DOHH2 (cell line): ENCODE results near the gene VGLL4.

Experiments
- H3F3A ChIP-seq: fragments of 200-600 bp; sonication (generic), shearing (Covaris generic); 2 replicates; pipeline ENCODE4 v1.6.0; 2016; ENCODE audit warnings: antibody characterized with exemption, mild to moderate bottlenecking; ENCODE audit not compliant: control insufficient read depth, insufficient read depth
- H3K27ac ChIP-seq: fragments of 200-600 bp; sonication (generic); 2 replicates; pipeline ENCODE4 v1.5.1; 2014; ENCODE audit warnings: low read depth, mild to moderate bottlenecking, low read length, moderate library complexity
- H3K27me3 ChIP-seq: fragments of 200-600 bp; sonication (generic); 2 replicates; pipeline ENCODE4 v1.6.1; 2014; ENCODE audit warnings: mild to moderate bottlenecking, low read length, mixed read lengths; ENCODE audit not compliant: control insufficient read depth
- H3K36me3 ChIP-seq: fragments of 200-600 bp; sonication (generic); 2 replicates; pipeline ENCODE4 v1.6.1; 2014; ENCODE audit warnings: mild to moderate bottlenecking, low read length, moderate library complexity, mixed read lengths; ENCODE audit not compliant: control insufficient read depth
- H3K4me1 ChIP-seq: fragments of 200-600 bp; sonication (generic); 2 replicates; pipeline ENCODE4 v1.6.1; 2014; ENCODE audit warnings: mild to moderate bottlenecking, low read length, mixed read lengths; ENCODE audit not compliant: control insufficient read depth
- H3K4me2 ChIP-seq: fragments of 200-600 bp; sonication (generic); 2 replicates; pipeline ENCODE4 v1.6.0; 2014; ENCODE audit warnings: mild to moderate bottlenecking, low read length, moderate library complexity
- H3K4me3 ChIP-seq: fragments of 200-600 bp; sonication (generic); 2 replicates; pipeline ENCODE4 v1.5.1; 2014; ENCODE audit warnings: mild to moderate bottlenecking, low read length, mixed read lengths
- H3K79me2 ChIP-seq: fragments of 200-600 bp; sonication (generic); 2 replicates; pipeline ENCODE4 v1.6.1; 2014; ENCODE audit warnings: mild to moderate bottlenecking, low read length, mixed read lengths; ENCODE audit not compliant: control insufficient read depth
- H3K9me2 ChIP-seq: fragments of 200-600 bp; sonication (generic); replicated peaks from 2 replicates; pipeline ENCODE4 v1.6.1; 2014; ENCODE audit warnings: mild to moderate bottlenecking, low read length, mixed read lengths; ENCODE audit not compliant: control insufficient read depth
- H3K9me3 ChIP-seq: fragments of 200-600 bp; sonication (generic); 2 replicates; pipeline ENCODE4 v1.6.1; 2014; ENCODE audit warnings: antibody characterized with exemption, low read length, mixed read lengths; ENCODE audit not compliant: control insufficient read depth, insufficient read depth
- H4K20me1 ChIP-seq: fragments of 200-600 bp; sonication (generic); 2 replicates; pipeline ENCODE4 v1.6.0; 2014; ENCODE audit warnings: low read depth, mild to moderate bottlenecking, antibody characterized with exemption, low read length, moderate library complexity; ENCODE audit not compliant: control insufficient read depth, insufficient read depth
- EZH2phosphoT487 ChIP-seq: fragments of 200-600 bp; sonication (generic); IDR thresholded peaks from 2 replicates; pipeline ENCODE4 v1.6.1; 2017; ENCODE audit warnings: borderline replicate concordance, mild to moderate bottlenecking, antibody characterized with exemption, low read length, moderate library complexity, mixed read lengths
- TF ChIP-seq, protein P1 (sequence below): fragments of 200-600 bp; sonication (generic); IDR thresholded peaks from one replicate; pipeline ENCODE4 v1.5.1; 2014; ENCODE audit warnings: antibody characterized with exemption, mild to moderate bottlenecking, low read depth, low read length; ENCODE audit not compliant: poor library complexity, severe bottlenecking

Gene VGLL4

GRCh38 chr3:11558002-11558401, 85.7 kb downstream of the VGLL4 start:
- Histone ChIP-seq H3K27ac (no peak overlapping the region), H3K27me3 (no peaks in the 10 kb centered on the region), H3K4me1 (peaks cover 17% of the 10 kb centered on the region; the same call in 1 of the 2 replicates), H4K20me1 (0 out of 2 replicates have a peak, but pooled peaks cover 5% of the 10 kb centered on the region), H3K9me3 (no peaks in the 10 kb centered on the region), H3K36me3 (peaks cover 85% of the 10 kb centered on the region), H3K79me2 (peaks cover 50% of the 10 kb centered on the region), H3K4me2 (no peak overlapping the region), H3K4me3 (no peak overlapping the region), H3K9me2 (no peaks in the 10 kb centered on the region), H3F3A (no peaks in the 10 kb centered on the region)
- no peak for TF ChIP-seq EZH2phosphoT487
- TF ChIP-seq, protein P1, sequence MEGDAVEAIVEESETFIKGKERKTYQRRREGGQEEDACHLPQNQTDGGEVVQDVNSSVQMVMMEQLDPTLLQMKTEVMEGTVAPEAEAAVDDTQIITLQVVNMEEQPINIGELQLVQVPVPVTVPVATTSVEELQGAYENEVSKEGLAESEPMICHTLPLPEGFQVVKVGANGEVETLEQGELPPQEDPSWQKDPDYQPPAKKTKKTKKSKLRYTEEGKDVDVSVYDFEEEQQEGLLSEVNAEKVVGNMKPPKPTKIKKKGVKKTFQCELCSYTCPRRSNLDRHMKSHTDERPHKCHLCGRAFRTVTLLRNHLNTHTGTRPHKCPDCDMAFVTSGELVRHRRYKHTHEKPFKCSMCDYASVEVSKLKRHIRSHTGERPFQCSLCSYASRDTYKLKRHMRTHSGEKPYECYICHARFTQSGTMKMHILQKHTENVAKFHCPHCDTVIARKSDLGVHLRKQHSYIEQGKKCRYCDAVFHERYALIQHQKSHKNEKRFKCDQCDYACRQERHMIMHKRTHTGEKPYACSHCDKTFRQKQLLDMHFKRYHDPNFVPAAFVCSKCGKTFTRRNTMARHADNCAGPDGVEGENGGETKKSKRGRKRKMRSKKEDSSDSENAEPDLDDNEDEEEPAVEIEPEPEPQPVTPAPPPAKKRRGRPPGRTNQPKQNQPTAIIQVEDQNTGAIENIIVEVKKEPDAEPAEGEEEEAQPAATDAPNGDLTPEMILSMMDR, result no peak

- peaks cover 17% of the 10 kb centered on the region; the same call in 1 of the 2 replicates for H3K4me1 ChIP-seq
- no peak overlapping the region for H3K4me3 ChIP-seq
- H3F3A ChIP-seq, result no peaks in the 10 kb centered on the region
- no peaks in the 10 kb centered on the region for H3K27me3 ChIP-seq
- no peak overlapping the region for H3K27ac ChIP-seq
- no peaks in the 10 kb centered on the region for H3K9me3 ChIP-seq
- TF ChIP-seq EZH2phosphoT487, result no peak
- TF ChIP-seq, protein P1, result no peak
- H3K4me2 ChIP-seq, result no peak overlapping the region
- H3K9me2 ChIP-seq, result no peaks in the 10 kb centered on the region
- H3K79me2 ChIP-seq, result peaks cover 44% of the 10 kb centered on the region
- 0 out of 2 replicates have a peak, but pooled peaks cover 5% of the 10 kb centered on the region for H4K20me1 ChIP-seq
- H3K36me3 ChIP-seq, result peaks cover 77% of the 10 kb centered on the region
Measured at GRCh38 chr3:11556851-11557644, 86.7 kb downstream of the VGLL4 start.

GRCh38 chr3:11555881-11556633, 87.7 kb downstream of the VGLL4 start:
- TF ChIP-seq, protein P1, result no peak
- no peak for TF ChIP-seq EZH2phosphoT487
- Histone ChIP-seq H3K79me2 (peaks cover 38% of the 10 kb centered on the region), H3K4me2 (no peak overlapping the region), H3K27ac (no peak overlapping the region), H4K20me1 (0 out of 2 replicates have a peak, but pooled peaks cover 5% of the 10 kb centered on the region), H3K9me2 (no peaks in the 10 kb centered on the region), H3K4me1 (peaks cover 19% of the 10 kb centered on the region), H3K27me3 (no peaks in the 10 kb centered on the region), H3K9me3 (no peaks in the 10 kb centered on the region), H3K4me3 (no peak overlapping the region), H3F3A (peaks cover 5% of the 10 kb centered on the region; the same call in 1 of the 2 replicates), H3K36me3 (peaks cover 71% of the 10 kb centered on the region)
